Spleen (tissue), 3 donors: ENCODE results near the gene STUM.

ENCODE experiments used
- POLR2A ChIP-seq, 3 donors: fragments of 450-650 bp; IDR thresholded peaks; one replicate each; pipeline ENCODE4 v1.5.1; 2017; ENCODE audit warnings: antibody characterized with exemption in 3 of 3, mild to moderate bottlenecking in 1 of 3
- POLR2AphosphoS5 ChIP-seq, 3 donors: sonication (generic); formaldehyde crosslinking; IDR thresholded peaks; one replicate each; pipeline ENCODE4 v1.5.1; 2017; ENCODE audit warnings: antibody characterized with exemption in 3 of 3

DNA sequence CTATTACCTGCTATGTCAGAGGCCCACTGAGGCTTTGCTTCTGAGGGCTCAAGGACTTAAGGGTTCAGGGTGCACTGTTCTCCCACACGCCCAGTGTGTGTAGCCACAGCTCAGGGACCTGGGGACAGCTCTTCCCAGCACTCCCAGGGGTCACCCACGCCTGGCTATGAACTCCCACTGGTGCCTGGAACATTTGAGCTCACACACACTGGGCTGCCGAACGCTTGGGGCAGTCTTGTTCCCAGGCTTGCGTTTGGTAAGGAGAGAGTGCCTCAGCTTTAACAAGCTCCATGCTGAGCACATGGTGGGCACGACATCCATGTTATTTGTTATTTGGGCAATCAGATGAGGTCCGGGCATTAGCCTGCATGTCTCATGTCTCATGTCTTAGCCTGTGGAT lies 37.6 kb downstream of the STUM start:
- TF ChIP-seq POLR2AphosphoS5 (IDR thresholded peaks at IDR 0.05) (no peak), POLR2A (IDR thresholded peaks at IDR 0.05) (no peak)
